Measurements from ENCODE around the gene CCBE1. TPM values are rescaled to one million over a fixed set of nuclear protein-coding genes. Genes with fewer than 3 reads are reported as not detected.
A peak's percentile ranks its signal among the peaks of the same experiment; 100 is the strongest.

CCBE1 gene
- total RNA-seq, 1 donor from 2014 or later, result 1.6 TPM

DNA sequence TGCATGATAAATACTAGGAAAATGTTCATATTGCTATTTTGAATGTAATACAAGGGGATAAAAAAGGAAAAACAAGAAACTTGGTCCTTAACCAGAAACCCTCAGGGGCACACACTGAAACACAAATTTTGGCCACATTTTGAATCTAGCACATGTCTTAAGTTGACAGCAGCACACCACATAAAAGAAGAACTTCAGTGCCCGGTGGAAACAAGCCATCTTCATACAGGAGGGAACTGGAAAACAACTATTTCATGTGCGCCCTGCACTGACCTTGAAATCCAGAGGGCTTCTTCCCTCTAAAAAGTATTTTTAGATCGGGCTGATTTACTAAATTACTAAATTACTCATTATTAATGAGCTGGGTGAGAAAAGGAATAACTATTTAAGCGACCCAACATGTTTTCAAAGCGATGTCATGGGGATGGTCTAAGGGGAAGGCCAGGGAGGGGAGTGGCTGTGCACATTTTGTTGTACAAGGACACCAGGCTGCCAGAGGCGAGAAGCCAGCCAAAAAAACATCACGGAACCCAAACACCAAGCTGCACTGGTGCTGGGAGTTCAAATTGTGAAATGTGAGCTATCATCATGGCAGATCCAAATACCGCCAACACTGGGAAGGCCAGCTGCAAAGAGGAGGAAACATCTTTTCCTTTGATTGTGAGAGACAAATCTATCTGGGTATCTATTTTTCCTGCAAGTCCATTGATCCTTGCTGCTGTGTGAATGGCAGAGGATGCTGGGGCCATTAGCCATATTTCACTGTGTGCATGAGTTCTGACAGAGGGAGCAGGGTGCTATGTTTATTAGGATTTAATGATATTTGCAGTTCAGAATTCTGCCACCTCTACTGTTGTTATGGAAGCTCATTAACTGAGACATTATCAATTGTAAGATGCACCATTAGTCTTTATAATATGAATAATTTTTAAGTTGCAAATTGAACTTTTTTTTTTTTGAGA lies 187.5 kb downstream of the CCBE1 start:
- FAIRE-seq (no peak), DNase-seq (ENCODE audit: low read depth) (no peak)
- TF ChIP-seq, protein P1, sequence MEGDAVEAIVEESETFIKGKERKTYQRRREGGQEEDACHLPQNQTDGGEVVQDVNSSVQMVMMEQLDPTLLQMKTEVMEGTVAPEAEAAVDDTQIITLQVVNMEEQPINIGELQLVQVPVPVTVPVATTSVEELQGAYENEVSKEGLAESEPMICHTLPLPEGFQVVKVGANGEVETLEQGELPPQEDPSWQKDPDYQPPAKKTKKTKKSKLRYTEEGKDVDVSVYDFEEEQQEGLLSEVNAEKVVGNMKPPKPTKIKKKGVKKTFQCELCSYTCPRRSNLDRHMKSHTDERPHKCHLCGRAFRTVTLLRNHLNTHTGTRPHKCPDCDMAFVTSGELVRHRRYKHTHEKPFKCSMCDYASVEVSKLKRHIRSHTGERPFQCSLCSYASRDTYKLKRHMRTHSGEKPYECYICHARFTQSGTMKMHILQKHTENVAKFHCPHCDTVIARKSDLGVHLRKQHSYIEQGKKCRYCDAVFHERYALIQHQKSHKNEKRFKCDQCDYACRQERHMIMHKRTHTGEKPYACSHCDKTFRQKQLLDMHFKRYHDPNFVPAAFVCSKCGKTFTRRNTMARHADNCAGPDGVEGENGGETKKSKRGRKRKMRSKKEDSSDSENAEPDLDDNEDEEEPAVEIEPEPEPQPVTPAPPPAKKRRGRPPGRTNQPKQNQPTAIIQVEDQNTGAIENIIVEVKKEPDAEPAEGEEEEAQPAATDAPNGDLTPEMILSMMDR (IDR thresholded peaks at IDR 0.05; ENCODE audit: insufficient read depth, low read length, severe bottlenecking), result no peak
- no peaks in the 10 kb centered on the region for H3K36me3 ChIP-seq (ENCODE audit: control insufficient read depth, insufficient read depth, low read length)
- H3K4me3 ChIP-seq (ENCODE audit: low read depth, low read length), result no peak overlapping the region
- H3K27me3 ChIP-seq (ENCODE audit: control insufficient read depth, insufficient read depth, low read length), result no peaks in the 10 kb centered on the region

DNA sequence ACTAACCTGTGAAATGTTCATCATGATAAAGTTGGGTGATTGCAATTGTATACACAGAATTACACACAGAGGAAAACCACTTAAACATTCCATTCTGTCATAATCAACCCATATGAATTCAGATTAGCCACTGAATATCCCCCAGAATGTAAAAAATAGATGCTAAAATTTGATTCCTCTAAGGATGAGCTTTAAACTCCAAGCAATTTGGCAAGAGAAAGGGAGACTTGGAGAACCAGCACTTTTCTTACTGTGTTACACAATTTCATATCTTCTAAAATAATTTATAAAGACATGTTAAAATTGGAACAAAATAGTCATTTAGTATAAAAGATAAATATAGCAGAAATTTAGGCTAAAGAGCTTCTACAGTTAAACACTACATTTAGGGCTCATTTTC lies 191.9 kb downstream of the CCBE1 start:
- FAIRE-seq, result no peak
- no peak for DNase-seq (ENCODE audit: low read depth)
- TF ChIP-seq, protein P1 (IDR thresholded peaks at IDR 0.05; ENCODE audit: insufficient read depth, low read length, severe bottlenecking), result no peak
- Histone ChIP-seq H3K4me3 (ENCODE audit: low read depth, low read length) (no peak overlapping the region), H3K27me3 (ENCODE audit: control insufficient read depth, insufficient read depth, low read length) (no peaks in the 10 kb centered on the region), H3K36me3 (ENCODE audit: control insufficient read depth, insufficient read depth, low read length) (no peaks in the 10 kb centered on the region)

DNA sequence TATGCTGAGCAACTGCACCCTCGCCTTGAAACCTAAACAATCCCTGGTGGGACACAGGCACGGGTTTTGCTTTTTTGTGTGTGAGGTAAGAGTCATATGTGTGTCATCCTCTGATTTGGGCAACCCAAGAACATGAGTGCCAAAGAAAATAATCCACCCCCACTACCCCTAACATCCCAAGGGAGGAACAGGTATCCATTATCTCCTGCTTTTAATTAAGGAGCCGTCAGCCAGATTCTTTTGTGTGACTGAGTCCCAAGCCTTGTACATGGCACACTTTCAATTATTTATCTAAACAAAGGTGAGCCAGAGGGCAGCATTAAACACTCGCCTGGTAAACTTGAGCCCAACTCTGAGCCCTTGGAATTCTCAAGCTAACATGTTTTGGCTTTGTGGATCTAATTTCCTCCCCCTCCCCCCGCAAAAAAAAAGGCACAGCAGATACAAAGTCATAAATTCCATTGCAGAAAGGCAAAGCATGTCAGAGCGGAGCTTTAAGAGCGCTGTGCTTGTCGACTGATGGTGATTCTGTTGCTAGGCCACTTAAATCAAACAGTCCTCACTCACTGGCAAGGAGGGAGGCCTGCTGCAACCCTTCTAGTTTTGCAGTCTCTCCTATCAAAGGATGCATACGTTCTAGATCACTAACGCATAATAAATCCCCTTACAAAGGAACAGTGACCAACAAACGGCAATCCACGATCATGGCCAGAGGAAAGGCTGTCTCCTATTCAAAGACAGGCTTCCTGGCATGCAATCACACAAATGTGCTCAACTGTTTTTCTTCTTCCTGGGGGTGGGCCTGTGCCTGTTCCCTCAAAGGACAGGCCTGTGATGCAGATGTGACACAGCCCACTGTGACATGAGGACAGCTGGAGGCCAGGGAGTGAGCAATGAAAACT lies 194.7 kb downstream of the CCBE1 start:
- no peak overlapping the region for H3K4me3 ChIP-seq (ENCODE audit: low read depth, low read length)
- FAIRE-seq, result no peak
- H3K27me3 ChIP-seq (ENCODE audit: control insufficient read depth, insufficient read depth, low read length), result no peaks in the 10 kb centered on the region
- DNase-seq (ENCODE audit: low read depth), result peak; percentile 79
- TF ChIP-seq, protein P1 (IDR thresholded peaks at IDR 0.05; ENCODE audit: insufficient read depth, low read length, severe bottlenecking), result no peak
- no peaks in the 10 kb centered on the region for H3K36me3 ChIP-seq (ENCODE audit: control insufficient read depth, insufficient read depth, low read length)

DNA sequence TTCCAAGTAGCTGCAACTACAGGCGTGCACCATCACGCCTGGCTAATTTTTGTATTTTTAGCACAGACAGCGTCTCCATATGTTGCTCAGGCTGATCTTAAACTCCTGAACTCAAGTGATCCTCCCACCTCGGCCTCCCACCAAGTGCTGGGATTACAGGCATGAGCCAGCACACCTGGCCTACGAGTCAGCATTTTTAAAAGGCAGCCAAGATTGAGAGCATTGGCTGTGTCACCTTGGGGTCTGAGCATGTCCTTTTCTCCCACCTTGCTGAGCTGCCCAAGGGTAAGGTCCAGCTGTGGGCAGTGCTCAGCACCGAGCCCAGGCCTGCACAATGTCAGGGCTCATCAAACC lies 195.3 kb downstream of the CCBE1 start:
- Histone ChIP-seq H3K27me3 (ENCODE audit: control insufficient read depth, insufficient read depth, low read length) (no peaks in the 10 kb centered on the region), H3K36me3 (ENCODE audit: control insufficient read depth, insufficient read depth, low read length) (no peaks in the 10 kb centered on the region), H3K4me3 (ENCODE audit: low read depth, low read length) (no peak overlapping the region)
- FAIRE-seq (peak; percentile 32), DNase-seq (ENCODE audit: low read depth) (peak; percentile 58)
- TF ChIP-seq, protein P1 (IDR thresholded peaks at IDR 0.05; ENCODE audit: insufficient read depth, low read length, severe bottlenecking), result no peak

DNA sequence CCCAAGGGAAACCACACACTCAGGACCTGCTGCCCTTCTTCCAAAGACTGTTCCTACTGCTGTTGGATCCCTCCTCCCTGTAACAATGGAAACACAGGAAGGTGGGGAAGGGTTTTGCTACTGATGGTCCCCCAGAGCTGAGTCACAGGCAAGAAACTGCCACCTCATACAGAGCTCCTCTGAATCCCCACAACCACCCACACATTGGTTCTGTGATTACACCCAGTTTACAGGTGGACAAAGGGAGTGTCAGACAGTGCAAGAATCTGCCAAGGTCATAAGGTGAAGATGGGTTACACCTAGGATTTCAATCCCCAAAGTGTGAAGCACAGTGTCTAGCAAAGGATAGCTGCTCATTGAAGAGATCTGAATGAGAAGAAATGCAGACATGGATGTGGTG lies 196.5 kb downstream of the CCBE1 start:
- TF ChIP-seq, protein P1 (IDR thresholded peaks at IDR 0.05; ENCODE audit: insufficient read depth, low read length, severe bottlenecking), result no peak
- Histone ChIP-seq H3K36me3 (ENCODE audit: control insufficient read depth, insufficient read depth, low read length) (no peaks in the 10 kb centered on the region), H3K4me3 (ENCODE audit: low read depth, low read length) (no peak overlapping the region), H3K27me3 (ENCODE audit: control insufficient read depth, insufficient read depth, low read length) (no peaks in the 10 kb centered on the region)
- peak; percentile 50 for FAIRE-seq
- DNase-seq (ENCODE audit: low read depth), result no peak

Data from bronchial epithelial cell (primary cell).